OCI-LY1 (cell line): ENCODE results near the gene MPI.

ENCODE experiments used
- H2AFZ ChIP-seq: fragments of 200-600 bp; sonication (generic), shearing (Covaris generic); 2 replicates; pipeline ENCODE4 v1.6.0; 2014; ENCODE audit warnings: antibody characterized with exemption, mild to moderate bottlenecking, low read length
- H3F3A ChIP-seq: fragments of 200-600 bp; sonication (generic), shearing (Covaris generic); 2 replicates; pipeline ENCODE4 v1.6.0; 2014; ENCODE audit warnings: mild to moderate bottlenecking, antibody characterized with exemption, low read length, moderate library complexity; ENCODE audit not compliant: insufficient read depth
- H3K27ac ChIP-seq: fragments of 200-600 bp; sonication (generic); 2 replicates; pipeline ENCODE4 v1.5.1; 2014; ENCODE audit warnings: low read length, mixed run types, mild to moderate bottlenecking, low read depth; ENCODE audit not compliant: poor library complexity, severe bottlenecking
- H3K27me3 ChIP-seq: fragments of 200-600 bp; sonication (generic); 2 replicates; pipeline ENCODE4 v1.6.0; 2014; ENCODE audit warnings: antibody characterized with exemption, mild to moderate bottlenecking, low read length, moderate library complexity; ENCODE audit not compliant: insufficient read depth
- H3K36me3 ChIP-seq: fragments of 200-600 bp; sonication (generic); 2 replicates; pipeline ENCODE4 v1.6.1; 2014; ENCODE audit warnings: mild to moderate bottlenecking, antibody characterized with exemption, low read length, moderate library complexity, mixed read lengths; ENCODE audit not compliant: insufficient read depth
- H3K4me1 ChIP-seq: fragments of 200-600 bp; sonication (generic); 2 replicates; pipeline ENCODE4 v1.5.1; 2014; ENCODE audit warnings: mild to moderate bottlenecking, low read length, moderate library complexity; ENCODE audit not compliant: insufficient read depth, severe bottlenecking
- H3K4me2 ChIP-seq: fragments of 200-600 bp; sonication (generic), shearing (Covaris generic); 2 replicates; pipeline ENCODE4 v1.6.1; 2014; ENCODE audit warnings: low read length
- H3K4me3 ChIP-seq: fragments of 200-600 bp; sonication (generic); 2 replicates; pipeline ENCODE4 v1.5.1; 2014; ENCODE audit warnings: low read length, low read depth, mild to moderate bottlenecking, mixed read lengths; ENCODE audit not compliant: poor library complexity, severe bottlenecking
- H3K79me2 ChIP-seq: fragments of 200-600 bp; shearing (Covaris generic); 2 replicates; pipeline ENCODE4 v1.6.1; 2016; ENCODE audit warnings: mixed run types, low read length, mixed read lengths; ENCODE audit not compliant: insufficient read depth
- H3K9ac ChIP-seq: fragments of 200-600 bp; sonication (generic), shearing (Covaris generic); 2 replicates; pipeline ENCODE4 v1.6.1; 2014; ENCODE audit warnings: mild to moderate bottlenecking, low read length, mixed read lengths
- H3K9me2 ChIP-seq: fragments of 200-600 bp; sonication (generic), shearing (Covaris generic); 2 replicates; pipeline ENCODE4 v1.6.1; 2014; ENCODE audit warnings: low read depth, mild to moderate bottlenecking, low read length, mixed read lengths
- H3K9me3 ChIP-seq: fragments of 200-600 bp; shearing (Covaris generic); 2 replicates; pipeline ENCODE4 v1.6.1; 2014; ENCODE audit warnings: low read length, mixed read lengths
- H4K20me1 ChIP-seq: fragments of 200-600 bp; sonication (generic), shearing (Covaris generic); 2 replicates; pipeline ENCODE4 v1.6.0; 2016; ENCODE audit warnings: mild to moderate bottlenecking, low read length; ENCODE audit not compliant: insufficient read depth
- EZH2 ChIP-seq: fragments of 200-600 bp; sonication (generic), shearing (Covaris generic); IDR thresholded peaks from 2 replicates; pipeline ENCODE4 v1.8.0; 2017; ENCODE audit warnings: borderline replicate concordance, mixed run types, mild to moderate bottlenecking, antibody characterized with exemption, low read length, moderate library complexity, mixed read lengths
- TF ChIP-seq, protein P1 (sequence below): fragments of 200-600 bp; sonication (generic), shearing (Covaris generic); IDR thresholded peaks from 2 replicates; pipeline ENCODE4 v1.5.1; 2017; ENCODE audit warnings: mild to moderate bottlenecking, antibody characterized with exemption, low read length, moderate library complexity, mixed read lengths

MPI gene

DNA sequence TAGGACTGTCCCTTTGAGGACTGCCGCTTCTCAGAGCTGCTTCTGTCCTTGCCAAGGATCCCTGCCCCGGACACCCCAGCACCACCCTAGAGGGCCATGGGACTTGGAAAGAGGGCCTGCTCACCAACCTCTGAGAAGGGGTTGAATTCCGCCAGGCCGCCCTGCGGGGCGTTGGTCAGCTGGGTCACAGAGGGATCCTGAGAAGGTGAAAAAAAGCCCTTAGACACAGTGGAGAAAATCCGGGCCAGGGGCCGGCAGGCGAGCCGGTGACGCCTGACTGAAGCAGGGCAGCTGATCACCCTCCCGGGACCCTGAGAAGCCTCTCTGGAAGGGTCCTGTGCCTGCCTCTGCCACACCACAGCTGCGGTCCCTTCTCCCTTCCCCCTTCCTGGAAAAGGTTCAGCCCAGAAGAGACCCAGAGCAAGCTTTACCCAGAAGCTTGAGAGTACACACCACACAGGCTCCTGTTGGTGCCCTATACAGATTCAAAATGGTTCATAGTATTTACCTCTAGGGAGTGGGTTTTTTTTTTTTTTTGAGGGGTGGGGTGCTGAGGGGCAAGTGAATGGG, 35.3 kb upstream of the MPI start:
- H3K4me2 ChIP-seq = no peak overlapping the region
- no peaks in the 10 kb centered on the region for H3K79me2 ChIP-seq
- no peaks in the 10 kb centered on the region for H3F3A ChIP-seq
- H3K27ac ChIP-seq = no peak overlapping the region
- H3K9me2 ChIP-seq = no peaks in the 10 kb centered on the region
- peaks cover 45% of the 10 kb centered on the region for H3K36me3 ChIP-seq
- no peak overlapping the region for H3K9ac ChIP-seq
- H3K27me3 ChIP-seq = no peaks in the 10 kb centered on the region
- no peaks in the 10 kb centered on the region for H3K9me3 ChIP-seq
- H2AFZ ChIP-seq = no peak overlapping the region
- TF ChIP-seq, protein P1, sequence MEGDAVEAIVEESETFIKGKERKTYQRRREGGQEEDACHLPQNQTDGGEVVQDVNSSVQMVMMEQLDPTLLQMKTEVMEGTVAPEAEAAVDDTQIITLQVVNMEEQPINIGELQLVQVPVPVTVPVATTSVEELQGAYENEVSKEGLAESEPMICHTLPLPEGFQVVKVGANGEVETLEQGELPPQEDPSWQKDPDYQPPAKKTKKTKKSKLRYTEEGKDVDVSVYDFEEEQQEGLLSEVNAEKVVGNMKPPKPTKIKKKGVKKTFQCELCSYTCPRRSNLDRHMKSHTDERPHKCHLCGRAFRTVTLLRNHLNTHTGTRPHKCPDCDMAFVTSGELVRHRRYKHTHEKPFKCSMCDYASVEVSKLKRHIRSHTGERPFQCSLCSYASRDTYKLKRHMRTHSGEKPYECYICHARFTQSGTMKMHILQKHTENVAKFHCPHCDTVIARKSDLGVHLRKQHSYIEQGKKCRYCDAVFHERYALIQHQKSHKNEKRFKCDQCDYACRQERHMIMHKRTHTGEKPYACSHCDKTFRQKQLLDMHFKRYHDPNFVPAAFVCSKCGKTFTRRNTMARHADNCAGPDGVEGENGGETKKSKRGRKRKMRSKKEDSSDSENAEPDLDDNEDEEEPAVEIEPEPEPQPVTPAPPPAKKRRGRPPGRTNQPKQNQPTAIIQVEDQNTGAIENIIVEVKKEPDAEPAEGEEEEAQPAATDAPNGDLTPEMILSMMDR = no peak
- no peak for TF ChIP-seq EZH2
- H3K4me1 ChIP-seq = peaks cover 30% of the 10 kb centered on the region
- H4K20me1 ChIP-seq = no peaks in the 10 kb centered on the region
- no peak overlapping the region for H3K4me3 ChIP-seq

DNA sequence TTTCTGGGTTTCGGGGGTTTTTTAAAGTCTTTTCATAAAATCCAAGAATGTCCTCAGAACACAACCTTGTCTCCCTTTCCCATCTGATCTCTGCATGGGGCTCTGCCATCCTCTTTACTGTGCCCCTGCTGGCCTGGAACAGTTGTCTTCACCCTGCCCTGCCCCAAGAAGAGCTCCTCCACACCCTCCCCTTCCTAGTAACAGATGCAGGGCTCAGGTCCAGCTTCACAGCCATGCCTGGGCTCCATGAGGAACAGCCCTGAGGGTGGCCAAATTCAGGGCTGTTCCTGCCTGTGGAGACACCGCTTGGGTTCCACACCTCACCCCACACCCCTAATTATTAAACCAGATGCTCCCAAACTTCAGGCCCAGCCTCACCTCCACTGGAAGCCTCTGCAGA, 34.0 kb upstream of the MPI start:
- Histone ChIP-seq H3K4me3 (no peak overlapping the region), H3K79me2 (no peaks in the 10 kb centered on the region), H3K9me2 (no peaks in the 10 kb centered on the region), H3K27me3 (no peaks in the 10 kb centered on the region), H3K4me2 (no peak overlapping the region), H3K4me1 (peaks cover 36% of the 10 kb centered on the region), H4K20me1 (no peaks in the 10 kb centered on the region), H2AFZ (no peak overlapping the region), H3F3A (no peaks in the 10 kb centered on the region), H3K27ac (peak overlapping the region; percentile 15), H3K9ac (no peak overlapping the region), H3K9me3 (no peaks in the 10 kb centered on the region), H3K36me3 (peaks cover 32% of the 10 kb centered on the region)
- TF ChIP-seq, protein P1 = no peak
- no peak for TF ChIP-seq EZH2

GRCh38 chr15:74856537-74856936, 33.3 kb upstream of the MPI start:
- peaks cover 36% of the 10 kb centered on the region for H3K4me1 ChIP-seq
- H3K27me3 ChIP-seq = no peaks in the 10 kb centered on the region
- H3K27ac ChIP-seq = peak overlapping the region; percentile 81
- no peaks in the 10 kb centered on the region for H3F3A ChIP-seq
- no peaks in the 10 kb centered on the region for H4K20me1 ChIP-seq
- no peak overlapping the region for H2AFZ ChIP-seq
- H3K4me3 ChIP-seq = no peak overlapping the region
- H3K79me2 ChIP-seq = no peaks in the 10 kb centered on the region
- no peak for TF ChIP-seq EZH2
- TF ChIP-seq, protein P1 = no peak
- H3K9me2 ChIP-seq = no peaks in the 10 kb centered on the region
- peaks cover 25% of the 10 kb centered on the region for H3K36me3 ChIP-seq
- H3K9ac ChIP-seq = no peak overlapping the region
- no peaks in the 10 kb centered on the region for H3K9me3 ChIP-seq
- H3K4me2 ChIP-seq = no peak overlapping the region
